Esophagus muscularis mucosa (tissue), 3 donors: ENCODE measurements around the gene MAEA.

ENCODE experiments used
- CTCF ChIP-seq, 3 experiments: fragments of 200-600 bp in 2 of 3; fragments of 450-650 bp in 1 of 3; sonication (generic) in 2 of 3; IDR thresholded peaks; one replicate each; pipeline ENCODE4 v1.5.1; 2017 to 2019; ENCODE audit warnings: antibody characterized with exemption in 3 of 3, mild to moderate bottlenecking in 2 of 3, moderate library complexity in 1 of 3
- POLR2A ChIP-seq: fragments of 450-650 bp; IDR thresholded peaks from one replicate; pipeline ENCODE4 v1.6.1; 2017; ENCODE audit warnings: antibody characterized with exemption, moderate library complexity, mild to moderate bottlenecking, low read depth

- no peak for TF ChIP-seq CTCF (IDR thresholded peaks at IDR 0.05)
- TF ChIP-seq POLR2A, result no peak
Observed at GRCh38 chr4:1337951-1338751, 48.5 kb downstream of the MAEA start.
